Dendritic cell treated with granulocyte-macrophage colony-stimulating factor and Interleukin-4, amounts not matched to agents 40 ng/mL and 50 ng/mL, for 4 days (primary cell): ENCODE data around the gene NMD3.
A peak's percentile ranks its signal among the peaks of the same experiment; 100 is the strongest.
"Not testable (repeated sequence)": the region's sequence is repeated elsewhere in the genome, so short reads cannot be mapped to it uniquely, and the experiment has no call there.

ENCODE experiments used
- H3K27ac Mint-ChIP-seq: one replicate; pipeline ENCODE4 v1.8.0; 2022; ENCODE audit warnings: mild to moderate bottlenecking, mixed read lengths
- H3K27me3 Mint-ChIP-seq: one replicate; pipeline ENCODE4 v1.8.0; 2022; ENCODE audit warnings: mild to moderate bottlenecking, mixed read lengths
- H3K36me3 Mint-ChIP-seq: one replicate; pipeline ENCODE4 v1.8.0; 2022; ENCODE audit warnings: low read depth, mixed read lengths
- H3K4me1 Mint-ChIP-seq: one replicate; pipeline ENCODE4 v1.8.0; 2022; ENCODE audit warnings: low read depth, mixed read lengths
- H3K4me3 Mint-ChIP-seq: one replicate; pipeline ENCODE4 v1.8.0; 2022; ENCODE audit warnings: mild to moderate bottlenecking, moderate library complexity, mixed read lengths
- H3K9me3 Mint-ChIP-seq: one replicate; pipeline ENCODE4 v1.8.0; 2022; ENCODE audit warnings: mixed read lengths
- intact Hi-C: fragments of 100-400 bp; cut with micrococcal nuclease; formaldehyde crosslinking; loops from one replicate; pipeline ENCODE4 v1.15.0; 2022

The NMD3 gene

GRCh38 chr3:161220850-161221753, at the start of gene NMD3:
Gene NMD3, plus strand, starts transcription at chr3:161221311. Its CDS starts 703 bp downstream, at chr3:161222014.
- intact Hi-C loops, result loop anchor here (2.0 to 10.0 kb wide), 7 partner anchors 116 to 819 kb away; partner anchors contain the start of genes B3GALNT1, KPNA4 and PPM1L
- Mint-ChIP-seq H3K27ac (peak within 1 kb of the TSS; percentile 92), H3K4me3 (peak within 1 kb of the TSS; percentile 86), H3K36me3 (peaks cover 22% of the 10 kb centered on the region), H3K27me3 (peaks cover 2% of the 10 kb centered on the region), H3K9me3 (no peaks in the 10 kb centered on the region), H3K4me1 (peaks cover 12% of the 10 kb centered on the region)

DNA sequence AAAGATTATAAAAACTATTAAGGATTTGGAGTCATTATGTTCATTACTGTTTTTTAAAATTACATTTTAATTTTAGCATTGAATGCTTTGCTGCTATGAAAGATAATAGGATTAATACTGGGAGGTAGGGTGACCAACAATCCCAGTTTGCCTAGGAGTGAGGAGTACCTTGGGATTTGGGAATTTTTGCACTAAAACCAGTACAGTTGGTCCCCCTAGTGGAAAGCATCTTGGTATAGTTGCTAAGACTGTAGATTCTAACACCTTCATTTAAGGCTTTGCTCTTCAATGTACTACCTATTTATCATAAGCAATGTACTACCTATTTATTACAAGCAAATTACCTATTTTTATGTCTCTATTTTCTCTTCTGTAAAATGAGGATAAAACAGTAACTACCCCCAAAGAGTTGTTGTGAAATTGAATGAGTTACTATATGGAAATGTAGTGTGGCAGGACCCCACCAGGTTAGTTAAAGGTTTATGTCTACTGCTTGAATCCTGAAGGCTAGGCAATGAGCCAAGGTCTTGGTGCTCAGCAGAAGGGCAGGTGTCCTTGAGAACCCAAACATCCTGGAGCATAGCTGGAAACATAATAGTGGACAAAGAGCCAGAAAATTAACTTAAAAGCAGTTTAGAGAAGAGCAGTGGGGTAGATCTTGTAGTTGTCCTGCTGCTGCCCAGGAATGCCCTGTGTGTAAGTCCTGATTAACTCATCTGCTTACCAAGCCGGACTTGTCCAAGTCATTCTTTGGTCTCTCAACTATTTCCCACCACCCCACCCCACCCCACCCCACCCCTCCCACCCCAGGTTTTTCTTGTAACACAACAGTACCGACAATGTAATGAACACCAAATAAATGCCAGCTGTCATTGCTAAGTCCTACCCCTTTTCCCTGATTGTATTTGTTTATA, 49.2 kb upstream of the NMD3 start:
- no peak overlapping the region for H3K27ac Mint-ChIP-seq
- intact Hi-C loops, result no loop called here
- H3K27me3 Mint-ChIP-seq, result no peaks in the 10 kb centered on the region
- H3K9me3 Mint-ChIP-seq, result peaks cover 11% of the 10 kb centered on the region
- no peak overlapping the region for H3K4me3 Mint-ChIP-seq
- no peaks in the 10 kb centered on the region for H3K36me3 Mint-ChIP-seq
- peaks cover 10% of the 10 kb centered on the region for H3K4me1 Mint-ChIP-seq

DNA sequence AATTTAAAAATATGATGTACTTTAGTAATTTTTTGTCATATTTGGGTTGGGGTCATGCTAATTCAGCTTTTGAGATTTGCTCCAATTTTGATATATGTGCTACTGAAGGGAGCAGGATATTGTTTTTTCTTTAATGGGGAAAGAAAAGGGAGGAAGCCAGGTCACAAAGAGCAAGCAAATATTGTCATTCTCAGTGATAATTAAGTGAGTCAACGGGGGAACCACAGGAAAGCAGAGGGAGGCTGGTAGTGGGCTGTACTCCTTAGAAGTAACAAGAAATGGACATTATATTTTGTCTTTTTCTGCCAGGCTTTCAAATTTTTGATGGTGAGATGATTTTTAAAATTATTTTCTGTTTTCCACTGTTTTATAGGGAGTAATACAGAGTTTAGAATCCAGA, 45.6 kb upstream of the NMD3 start:
- intact Hi-C loops, result no loop called here
- peaks cover 18% of the 10 kb centered on the region for H3K9me3 Mint-ChIP-seq

GRCh38 chr3:161177991-161178390, 43.1 kb upstream of the NMD3 start:
- H3K9me3 Mint-ChIP-seq, result peaks cover 20% of the 10 kb centered on the region
- no peaks in the 10 kb centered on the region for H3K27me3 Mint-ChIP-seq
- H3K4me3 Mint-ChIP-seq, result no peak overlapping the region
- no peaks in the 10 kb centered on the region for H3K36me3 Mint-ChIP-seq
- no peaks in the 10 kb centered on the region for H3K4me1 Mint-ChIP-seq
- intact Hi-C loops, result no loop called here
- H3K27ac Mint-ChIP-seq, result no peak overlapping the region

More for the DNA sequence above, 45.6 kb upstream of the NMD3 start:
- no peak overlapping the region for H3K27ac Mint-ChIP-seq
- H3K27me3 Mint-ChIP-seq, result no peaks in the 10 kb centered on the region
- H3K36me3 Mint-ChIP-seq, result no peaks in the 10 kb centered on the region
- H3K4me1 Mint-ChIP-seq, result peaks cover 5% of the 10 kb centered on the region
- no peak overlapping the region for H3K4me3 Mint-ChIP-seq

DNA sequence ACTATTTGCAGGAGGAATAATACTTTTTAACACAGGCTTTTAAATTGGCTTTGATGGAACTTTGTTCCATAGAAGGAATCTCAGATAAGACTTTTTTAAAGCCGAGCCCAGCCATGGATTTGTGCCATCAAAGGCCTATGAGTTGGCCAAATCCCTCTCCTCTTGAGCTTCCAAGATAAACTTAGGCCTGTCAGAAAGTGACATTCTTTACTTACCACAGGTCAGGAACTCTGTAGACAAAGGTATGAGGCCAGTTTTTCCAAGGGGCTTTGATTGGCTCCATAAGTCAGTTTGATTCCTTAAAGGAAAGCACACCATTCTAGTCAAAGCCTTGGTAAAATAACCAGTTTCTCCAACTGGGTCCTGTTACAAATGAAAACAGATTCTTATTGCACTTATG, 39.7 kb upstream of the NMD3 start:
- H3K4me3 Mint-ChIP-seq, H3K27ac Mint-ChIP-seq, H3K9me3 Mint-ChIP-seq, H3K4me1 Mint-ChIP-seq, intact Hi-C loops, H3K36me3 Mint-ChIP-seq, H3K27me3 Mint-ChIP-seq: not testable (repeated sequence)

DNA sequence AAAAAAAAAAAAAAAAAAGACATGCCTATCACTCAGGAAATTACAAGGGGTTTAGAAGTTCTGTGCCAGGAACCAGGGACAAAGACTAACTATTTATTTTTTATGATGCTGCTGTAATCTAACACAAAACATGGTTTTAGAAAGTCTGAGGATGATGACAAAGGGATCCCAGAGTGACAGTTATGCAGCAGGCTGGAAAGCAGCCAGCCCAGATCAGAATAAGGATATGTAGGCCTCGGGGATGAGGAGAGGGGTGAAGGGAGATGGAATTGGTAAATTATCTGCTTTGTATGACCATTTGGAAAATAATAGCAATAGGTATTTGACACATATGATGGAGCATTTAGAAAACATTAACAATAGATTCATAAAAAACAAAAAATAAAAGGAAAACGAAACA, 34.1 kb upstream of the NMD3 start:
- H3K4me1 Mint-ChIP-seq, result peaks cover 4% of the 10 kb centered on the region
- H3K36me3 Mint-ChIP-seq, result no peaks in the 10 kb centered on the region
- no peaks in the 10 kb centered on the region for H3K27me3 Mint-ChIP-seq
- H3K27ac Mint-ChIP-seq, result no peak overlapping the region
- H3K9me3 Mint-ChIP-seq, result no peaks in the 10 kb centered on the region
- intact Hi-C loops, result no loop called here
- no peak overlapping the region for H3K4me3 Mint-ChIP-seq

DNA sequence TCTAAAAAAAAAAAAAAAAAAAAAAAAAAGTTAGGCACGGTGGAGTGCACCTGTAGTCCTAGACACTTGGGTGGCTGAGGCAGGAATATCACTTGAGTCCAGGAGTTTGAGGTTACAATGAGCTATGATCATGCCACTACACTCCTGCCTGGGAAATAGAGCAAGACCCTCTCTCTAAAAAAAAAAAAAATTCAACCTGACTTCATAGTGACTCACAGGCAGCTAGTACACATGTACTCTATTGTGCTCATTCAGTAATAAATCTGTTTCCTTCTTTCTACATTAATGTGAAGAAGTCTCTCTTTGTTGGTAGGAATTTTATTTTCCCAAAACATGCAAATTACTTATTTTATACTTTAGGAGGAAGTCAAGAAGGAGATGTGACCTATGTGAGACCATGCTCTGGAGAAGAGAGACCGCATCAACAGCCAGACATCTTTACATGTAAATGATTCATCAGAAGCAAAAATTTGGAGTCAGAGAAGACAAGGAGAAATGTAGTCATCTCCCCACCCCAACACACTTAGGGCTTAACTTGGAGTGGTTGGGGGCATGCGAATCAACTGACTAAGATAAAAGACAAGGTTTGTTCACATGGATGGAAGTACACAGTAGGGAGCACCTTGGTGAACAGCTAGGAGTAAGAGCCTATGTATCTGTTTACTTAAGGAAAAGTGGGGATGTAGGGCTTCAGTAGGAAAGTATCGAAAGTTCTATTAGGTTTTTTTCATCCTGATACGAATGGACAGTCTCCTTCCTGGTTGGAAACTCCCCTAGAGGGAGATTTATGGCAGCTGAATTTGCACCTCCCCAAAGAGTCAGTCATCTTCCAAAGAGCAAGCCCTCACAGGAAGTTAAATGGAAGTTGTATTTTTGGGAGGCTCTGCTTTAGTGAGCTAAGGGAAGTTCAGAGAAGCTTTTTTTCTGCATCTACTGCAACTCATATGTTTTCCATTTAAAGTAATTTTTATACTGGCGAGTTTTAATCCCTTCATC, 23.0 kb upstream of the NMD3 start:
- H3K36me3 Mint-ChIP-seq, result no peaks in the 10 kb centered on the region

DNA sequence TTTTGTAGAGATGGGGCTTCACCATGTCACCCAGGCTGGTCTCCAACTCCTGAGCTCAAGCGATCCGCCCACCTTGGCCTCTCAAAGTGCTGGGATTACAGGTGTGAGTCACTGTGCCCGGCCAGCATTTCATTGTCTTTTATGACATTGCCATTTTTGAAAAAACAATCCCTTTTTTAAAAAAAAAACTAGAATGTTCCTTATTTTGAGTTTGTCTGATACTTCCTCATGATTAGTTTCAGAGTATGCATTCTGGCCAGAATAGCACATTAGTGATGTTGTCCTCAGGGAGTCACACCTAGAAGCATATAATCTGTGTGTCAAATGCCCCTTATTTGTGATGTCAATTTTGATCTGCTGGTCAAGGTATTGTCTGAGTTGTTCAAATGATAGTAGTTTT, 21.2 kb upstream of the NMD3 start:
- intact Hi-C loops, result loop anchor here (10.0 kb wide), 1 partner anchor 115 kb away; no protein-coding TSS in a partner anchor
- H3K4me3 Mint-ChIP-seq, result no peak overlapping the region
- peaks cover 2% of the 10 kb centered on the region for H3K27me3 Mint-ChIP-seq
- H3K36me3 Mint-ChIP-seq, result no peaks in the 10 kb centered on the region
- H3K4me1 Mint-ChIP-seq, result peaks cover 9% of the 10 kb centered on the region
- H3K27ac Mint-ChIP-seq, result no peak overlapping the region
- peaks cover 17% of the 10 kb centered on the region for H3K9me3 Mint-ChIP-seq

More for the DNA sequence above, 23.0 kb upstream of the NMD3 start:
- Mint-ChIP-seq H3K4me1 (peaks cover 9% of the 10 kb centered on the region), H3K9me3 (peaks cover 22% of the 10 kb centered on the region), H3K4me3 (no peak overlapping the region), H3K27me3 (peaks cover 2% of the 10 kb centered on the region), H3K27ac (no peak overlapping the region)
- intact Hi-C loops, result no loop called here

DNA sequence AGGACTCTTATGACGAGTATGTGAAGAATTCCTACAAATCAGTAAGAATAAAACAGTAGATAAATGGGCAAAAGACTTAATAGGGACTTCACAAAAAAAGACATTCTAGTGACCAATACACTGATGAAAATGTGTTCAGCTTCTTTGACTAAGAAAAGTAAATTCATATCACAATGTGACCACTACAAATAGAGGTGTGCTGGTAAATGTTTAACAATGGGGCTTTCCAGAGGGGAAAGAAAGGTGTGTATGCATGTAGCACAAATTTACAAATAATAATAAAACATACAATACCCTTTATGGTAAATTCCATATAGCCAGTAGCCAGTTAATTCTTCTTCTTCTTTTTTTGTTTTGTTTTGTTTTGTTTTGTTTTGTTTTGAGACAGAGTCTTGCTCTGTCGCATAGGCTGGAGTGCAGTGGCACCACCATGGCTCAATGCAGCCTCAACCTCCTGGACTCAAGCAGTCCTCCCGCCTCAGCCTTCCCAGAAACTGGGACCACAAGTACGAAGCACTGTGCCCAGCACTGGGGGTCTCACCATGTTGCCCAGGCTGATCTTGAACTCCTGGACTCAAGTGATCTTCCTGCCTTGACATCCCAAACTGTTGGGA, 17.5 kb upstream of the NMD3 start:
- Mint-ChIP-seq H3K27ac (no peak overlapping the region), H3K4me1 (peaks cover 9% of the 10 kb centered on the region), H3K27me3 (no peaks in the 10 kb centered on the region), H3K36me3 (no peaks in the 10 kb centered on the region), H3K9me3 (no peaks in the 10 kb centered on the region), H3K4me3 (no peak overlapping the region)
- intact Hi-C loops, result loop anchor here (10.0 kb wide), 1 partner anchor 119 kb away; no protein-coding TSS in a partner anchor

DNA sequence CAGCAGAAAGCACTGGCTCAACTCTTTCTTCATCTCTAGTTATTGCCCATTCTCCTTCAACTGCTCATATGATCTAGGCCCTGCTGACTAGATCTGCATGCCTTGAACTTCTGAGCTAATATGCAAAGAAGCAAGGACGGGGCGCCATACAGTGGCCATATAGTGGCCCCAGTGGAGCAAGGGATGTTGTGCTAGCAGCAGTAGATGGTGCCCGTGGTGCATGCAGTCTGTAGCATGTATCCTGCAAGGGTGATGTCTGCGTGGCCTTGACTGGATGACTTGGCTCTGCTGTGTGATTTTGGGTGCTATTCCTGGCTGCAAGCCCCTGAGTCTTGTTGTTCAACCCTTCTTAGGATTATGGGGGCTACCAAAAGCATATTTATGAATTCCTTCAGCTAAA, 12.2 kb upstream of the NMD3 start:
- H3K27ac Mint-ChIP-seq, result no peak overlapping the region
- intact Hi-C loops, result loop anchor here (10.0 kb wide), 1 partner anchor 124 kb away; no protein-coding TSS in a partner anchor
- H3K27me3 Mint-ChIP-seq, result no peaks in the 10 kb centered on the region
- peaks cover 5% of the 10 kb centered on the region for H3K4me1 Mint-ChIP-seq
- H3K36me3 Mint-ChIP-seq, result no peaks in the 10 kb centered on the region
- no peaks in the 10 kb centered on the region for H3K9me3 Mint-ChIP-seq
- H3K4me3 Mint-ChIP-seq, result no peak overlapping the region

- Mint-ChIP-seq H3K36me3 (no peaks in the 10 kb centered on the region), H3K4me1 (peaks cover 13% of the 10 kb centered on the region), H3K27me3 (peaks cover 2% of the 10 kb centered on the region), H3K27ac (no peak overlapping the region), H3K4me3 (no peak overlapping the region), H3K9me3 (no peaks in the 10 kb centered on the region)
- intact Hi-C loops, result no loop called here
Measured at GRCh38 chr3:161212171-161212771, 8.8 kb upstream of the NMD3 start.

GRCh38 chr3:161212906-161213305, 8.2 kb upstream of the NMD3 start:
- Mint-ChIP-seq H3K9me3 (no peaks in the 10 kb centered on the region), H3K36me3 (no peaks in the 10 kb centered on the region), H3K4me3 (no peak overlapping the region), H3K27ac (no peak overlapping the region), H3K4me1 (peaks cover 13% of the 10 kb centered on the region), H3K27me3 (peaks cover 2% of the 10 kb centered on the region)
- intact Hi-C loops, result no loop called here
